Suppressor macrophage treated with lipopolysaccharide for 4 hours (primary cell): ENCODE measurements around the gene MED16.
"Not testable (repeated sequence)": the region's sequence is repeated elsewhere in the genome, so short reads cannot be mapped to it uniquely, and the experiment has no call there.

Experiments
- DNase-seq: peaks from one replicate; pipeline ENCODE4 v3.0.0-alpha.2; 2020

The MED16 gene

GRCh38 chr19:825897-826644 lies 66.9 kb downstream of the MED16 start:
- peak; percentile 36 for DNase-seq

DNA sequence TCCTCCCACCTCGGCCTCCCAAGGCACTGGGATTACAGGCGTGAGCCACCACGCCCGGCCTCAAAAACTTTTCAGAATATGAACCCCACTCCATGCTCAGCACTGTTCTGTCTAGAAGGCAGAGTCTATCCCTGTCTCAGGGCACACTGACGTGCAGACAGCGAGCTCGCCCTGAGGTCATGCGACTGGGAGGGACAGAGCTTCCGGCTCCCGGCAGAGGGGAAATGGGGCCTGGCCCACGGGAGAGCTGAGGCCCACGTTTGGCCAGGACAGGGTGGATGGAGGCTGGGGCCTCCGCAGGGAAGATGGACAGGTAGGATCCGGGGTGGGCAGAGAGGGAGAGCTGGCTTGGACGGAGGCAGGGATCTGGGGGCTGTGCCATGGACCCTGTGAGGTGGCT lies 68.1 kb downstream of the MED16 start:
- peak; percentile 80 for DNase-seq

DNA sequence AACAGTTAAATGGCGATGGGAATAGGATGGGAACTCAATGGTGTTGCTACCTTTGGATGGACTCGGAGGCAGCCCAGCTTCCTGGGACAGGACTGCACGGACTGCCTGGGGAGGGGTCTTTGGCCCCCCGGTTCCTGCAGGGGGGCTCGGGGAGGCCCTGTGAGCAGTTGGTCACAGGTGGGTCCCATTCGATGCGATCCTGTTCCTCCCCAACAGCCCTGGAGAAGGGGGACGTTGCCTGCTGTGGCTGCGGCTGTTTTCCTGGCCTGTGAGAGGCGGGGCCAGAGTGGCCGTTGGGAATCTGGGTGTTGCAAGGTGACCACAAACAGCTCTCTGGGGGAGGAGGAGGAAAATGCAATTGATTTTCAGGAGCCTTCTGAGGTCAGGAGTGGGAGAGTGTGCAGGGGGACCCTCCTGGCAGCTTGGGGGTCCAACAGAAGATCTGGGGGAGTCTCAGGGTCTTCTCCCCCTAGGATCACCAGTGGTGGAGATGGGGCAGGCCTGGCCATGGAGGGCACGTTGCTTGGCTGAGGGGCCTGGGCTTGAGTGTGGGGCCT lies 69.3 kb downstream of the MED16 start:
- peak; percentile 23 for DNase-seq

DNA sequence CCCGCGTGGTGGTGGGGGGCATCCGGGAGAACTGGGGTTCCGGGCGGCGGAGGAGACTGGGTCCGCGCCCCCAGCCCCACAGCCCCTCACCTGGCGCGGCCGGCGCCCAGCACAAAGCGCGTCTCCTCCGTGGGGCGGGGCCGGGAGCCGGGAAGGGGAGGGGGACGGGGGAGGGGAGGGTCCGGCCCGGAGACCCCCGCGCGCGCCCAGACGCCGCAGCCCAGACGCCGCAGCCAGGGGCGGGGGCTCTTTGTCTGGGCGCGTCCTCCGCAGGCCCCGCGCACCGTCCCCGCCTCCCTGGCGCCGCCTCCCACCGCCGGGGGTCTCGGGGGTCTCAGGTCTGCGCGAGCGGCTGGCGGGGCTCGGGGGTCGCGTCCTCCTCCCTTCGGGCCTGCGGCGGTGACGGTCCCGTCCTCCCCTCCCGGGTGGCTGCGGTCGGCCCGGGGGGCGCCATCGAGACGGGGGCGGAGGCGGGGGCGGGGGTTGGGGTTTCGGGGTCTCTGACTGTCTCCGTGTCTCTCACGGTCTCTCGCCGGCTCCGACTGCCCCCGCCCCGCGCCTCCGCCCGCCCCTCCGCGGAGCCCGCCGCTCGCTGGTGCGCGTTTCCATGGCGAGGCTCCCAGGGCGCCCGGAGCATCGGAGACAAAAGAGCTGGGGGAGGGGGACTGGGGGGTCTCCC lies 71.0 kb downstream of the MED16 start, which contains the start of gene PLPPR3:
Gene PLPPR3 (minus strand): TSS at position 131 of the 679 bp plus-strand sequence. CDS start 396 bp downstream, outside the sequence.
- DNase-seq: no peak

GRCh38 chr19:821231-821824 lies 71.7 kb downstream of the MED16 start:
- no peak for DNase-seq

DNA sequence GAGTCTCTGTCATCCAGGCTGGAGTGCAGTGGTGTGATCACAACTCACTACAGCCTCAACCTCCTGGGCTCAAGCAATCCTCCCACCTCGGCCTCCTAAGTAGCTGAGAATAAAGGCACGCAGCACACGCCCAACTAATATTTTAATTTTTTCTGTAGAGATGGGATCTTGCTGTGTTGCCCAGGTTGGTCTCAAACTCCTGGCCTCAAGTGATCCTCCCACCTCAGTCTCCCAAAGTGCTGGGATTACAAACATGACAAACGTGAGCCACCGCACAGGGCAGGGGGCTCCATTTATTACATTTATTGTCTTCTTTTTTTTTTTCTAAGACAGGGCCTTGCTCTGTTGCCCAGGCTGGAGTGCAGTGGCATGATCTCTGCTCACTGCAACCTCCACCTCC lies 72.8 kb downstream of the MED16 start:
- DNase-seq: not testable (repeated sequence)
